HG03045 (cell line): ENCODE measurements around the gene CCDC57.
"Not testable (repeated sequence)": the region's sequence is repeated elsewhere in the genome, so short reads cannot be mapped to it uniquely, and the experiment has no call there.

Source experiments
- ATAC-seq: cut with Tn5 transposase; IDR thresholded peaks from one replicate; pipeline ENCODE4 v1.9.1; 2021; ENCODE audit warnings: mild to moderate bottlenecking, moderate library complexity; ENCODE audit not compliant: unreplicated experiment

Gene CCDC57

DNA sequence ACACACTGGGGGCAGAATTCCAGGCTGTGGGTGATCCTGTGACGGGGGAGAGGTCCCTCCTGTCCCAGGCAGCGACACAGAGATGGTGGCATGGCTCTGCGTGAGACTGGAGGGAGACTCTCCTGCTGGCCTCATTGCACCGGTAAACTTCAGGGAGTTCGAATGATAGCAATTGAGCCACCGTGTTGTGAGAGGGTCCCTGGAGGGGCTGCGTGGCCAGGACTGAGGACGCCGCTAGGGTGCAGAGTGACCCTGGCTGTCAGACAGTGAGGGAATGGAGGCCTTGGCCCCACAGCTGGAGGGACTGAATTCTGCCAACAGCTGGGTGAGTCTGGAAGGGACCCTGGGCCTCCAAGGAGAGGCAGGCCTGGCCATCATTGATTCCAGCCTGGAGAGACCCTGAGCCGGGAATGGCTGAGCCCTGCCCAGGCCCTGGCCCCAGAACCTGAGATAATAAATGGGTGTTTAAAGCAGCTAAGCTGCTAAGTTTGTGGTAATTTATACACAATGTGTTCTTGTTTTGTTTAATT, 32.6 kb downstream of the CCDC57 start:
- no peak for ATAC-seq

DNA sequence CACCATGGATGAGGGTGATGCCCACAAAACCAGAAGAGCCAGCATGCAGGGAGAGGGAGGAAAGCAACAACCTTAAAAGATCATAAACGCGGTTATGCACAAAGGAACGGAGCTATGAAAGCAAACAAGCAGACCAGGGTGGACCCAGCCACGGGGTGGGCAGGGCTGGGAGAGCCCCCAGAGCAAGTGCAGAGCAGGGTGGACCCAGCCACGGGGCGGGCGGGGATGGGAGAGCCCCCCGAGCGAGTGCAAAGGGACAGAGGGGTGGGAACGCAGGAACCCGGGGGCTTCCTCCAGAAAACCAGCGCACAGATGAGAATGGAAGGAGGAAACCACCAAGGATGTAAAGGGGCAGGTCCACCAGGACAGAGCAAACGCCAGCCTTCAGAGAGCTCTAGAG, 33.2 kb downstream of the CCDC57 start:
- ATAC-seq = no peak

DNA sequence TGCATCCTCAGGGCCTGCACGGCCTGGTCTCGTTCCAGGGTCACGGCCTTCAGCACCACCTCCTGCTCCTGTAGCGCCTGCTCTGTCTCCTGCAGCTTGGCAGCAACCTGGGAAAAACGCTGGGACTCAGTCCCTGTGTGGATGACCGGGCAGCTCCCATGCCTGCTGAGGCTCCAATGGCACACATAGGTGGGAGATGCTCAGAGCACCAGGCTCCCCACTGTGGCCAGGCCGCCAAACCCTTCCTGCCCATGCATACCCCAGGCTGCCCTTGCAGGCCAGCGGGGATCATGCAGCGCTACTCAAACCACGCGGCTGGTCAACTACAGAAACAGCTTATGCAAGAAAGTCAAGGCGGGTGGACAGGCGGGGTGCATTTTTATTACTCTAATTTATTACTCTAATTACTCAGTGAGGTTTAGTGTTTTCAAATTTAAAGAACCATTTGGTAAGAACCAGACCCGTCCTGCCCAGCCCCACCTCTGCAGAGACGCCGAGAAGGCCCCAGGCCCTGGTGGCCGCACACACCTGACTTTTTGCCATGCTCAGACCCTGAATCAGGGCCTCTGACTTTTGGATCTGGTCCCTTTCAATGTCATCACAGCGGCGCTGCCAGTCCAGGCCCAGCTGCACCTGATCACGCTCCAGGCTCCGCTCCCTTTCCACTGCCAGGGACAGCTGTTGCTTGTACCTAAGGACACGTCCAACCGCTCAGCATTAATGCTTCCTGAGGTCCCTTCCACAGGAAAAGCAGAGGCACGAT, 34.0 kb downstream of the CCDC57 start:
- ATAC-seq = no peak

DNA sequence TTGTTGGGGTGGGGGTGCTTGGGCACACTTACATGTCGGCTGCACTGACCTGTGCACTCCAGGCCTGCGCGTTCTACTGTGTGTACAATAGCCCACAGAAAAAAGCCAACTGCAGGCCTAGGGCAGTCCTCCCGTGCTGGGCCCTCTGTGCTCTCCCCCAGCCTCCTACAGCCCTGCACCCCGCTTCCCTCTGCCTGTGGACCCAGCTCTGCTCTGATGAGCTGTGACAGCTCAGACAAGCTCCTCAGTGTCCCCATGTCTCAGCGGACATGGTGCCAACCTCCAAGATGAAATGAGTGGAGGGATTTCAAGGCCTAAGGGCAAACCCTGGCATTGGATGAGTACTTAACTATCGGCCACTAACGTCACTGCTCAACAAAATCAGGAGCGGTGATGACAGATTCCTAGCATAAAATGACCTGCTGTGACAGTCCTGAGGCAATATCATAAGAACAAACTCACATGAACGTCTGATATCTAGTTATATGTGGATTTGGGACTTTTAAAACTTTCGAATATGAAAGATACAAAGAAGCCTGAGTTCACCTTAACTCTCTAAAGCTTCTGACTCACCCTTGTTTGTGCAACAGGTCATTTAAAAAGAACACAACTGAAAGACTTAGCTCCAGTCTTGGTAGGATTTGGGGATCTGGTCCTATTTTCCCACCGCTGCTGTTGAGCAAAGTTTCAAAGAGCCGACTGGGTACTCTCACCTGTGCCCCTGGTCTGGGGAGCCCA, 34.7 kb downstream of the CCDC57 start:
- no peak for ATAC-seq

DNA sequence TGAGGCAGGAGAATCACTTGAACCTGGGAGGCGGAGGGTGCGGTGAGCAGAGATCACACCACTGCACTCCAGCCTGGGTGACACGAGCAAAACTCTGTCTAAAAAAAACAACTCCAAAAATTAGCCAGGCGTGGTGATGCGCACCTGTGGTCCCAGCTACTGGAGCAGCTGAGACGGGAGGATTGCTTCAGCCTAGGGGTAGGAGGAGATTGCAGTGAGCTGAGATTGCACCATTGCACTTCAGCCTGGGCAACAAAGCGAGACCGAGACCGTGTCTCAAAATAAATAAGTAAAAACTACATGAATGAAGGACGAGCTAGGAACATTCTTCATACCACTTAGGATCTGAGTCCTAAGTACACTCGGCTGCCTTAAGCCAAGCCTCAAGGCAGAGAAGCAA, 35.4 kb downstream of the CCDC57 start:
- no peak for ATAC-seq

DNA sequence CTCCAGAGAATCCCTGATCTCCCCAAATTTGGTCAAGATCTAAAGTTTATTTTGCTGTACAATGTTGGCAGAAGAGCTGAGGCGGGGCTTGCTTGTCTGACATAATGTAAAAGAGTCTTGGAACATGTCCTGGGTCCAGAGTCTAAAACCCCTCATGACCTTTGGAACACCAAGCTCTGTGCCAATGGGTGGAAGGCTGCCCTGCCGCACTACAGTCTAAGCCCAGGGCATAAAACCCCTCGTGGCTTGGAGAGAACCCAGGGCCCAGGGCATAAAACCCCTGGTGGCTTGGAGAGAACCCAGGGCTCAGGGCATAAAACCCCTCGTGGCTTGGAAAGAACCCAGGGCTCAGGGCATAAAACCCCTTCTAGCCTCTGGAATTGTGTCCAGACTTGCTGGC, 36.7 kb downstream of the CCDC57 start:
- no peak for ATAC-seq

DNA sequence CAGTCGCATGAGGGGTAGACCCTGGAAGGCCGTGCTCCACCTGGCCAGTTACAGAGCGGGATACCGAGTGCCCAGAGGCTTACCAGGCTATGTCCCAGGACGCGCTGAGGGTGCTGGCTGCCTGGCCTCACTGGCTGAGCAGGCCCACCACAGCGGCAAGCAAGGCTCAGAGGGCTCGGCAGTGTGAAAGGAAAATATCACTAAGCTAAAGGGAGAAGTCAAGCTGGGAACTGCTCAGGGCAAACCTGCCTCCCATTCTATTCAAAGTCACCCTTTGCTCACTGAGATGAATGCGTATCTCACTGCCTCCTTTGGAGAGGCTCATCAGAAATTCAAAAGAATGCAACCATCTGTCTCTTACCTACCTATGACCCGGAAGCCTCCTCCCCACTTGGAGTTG, 37.4 kb downstream of the CCDC57 start:
- no peak for ATAC-seq

DNA sequence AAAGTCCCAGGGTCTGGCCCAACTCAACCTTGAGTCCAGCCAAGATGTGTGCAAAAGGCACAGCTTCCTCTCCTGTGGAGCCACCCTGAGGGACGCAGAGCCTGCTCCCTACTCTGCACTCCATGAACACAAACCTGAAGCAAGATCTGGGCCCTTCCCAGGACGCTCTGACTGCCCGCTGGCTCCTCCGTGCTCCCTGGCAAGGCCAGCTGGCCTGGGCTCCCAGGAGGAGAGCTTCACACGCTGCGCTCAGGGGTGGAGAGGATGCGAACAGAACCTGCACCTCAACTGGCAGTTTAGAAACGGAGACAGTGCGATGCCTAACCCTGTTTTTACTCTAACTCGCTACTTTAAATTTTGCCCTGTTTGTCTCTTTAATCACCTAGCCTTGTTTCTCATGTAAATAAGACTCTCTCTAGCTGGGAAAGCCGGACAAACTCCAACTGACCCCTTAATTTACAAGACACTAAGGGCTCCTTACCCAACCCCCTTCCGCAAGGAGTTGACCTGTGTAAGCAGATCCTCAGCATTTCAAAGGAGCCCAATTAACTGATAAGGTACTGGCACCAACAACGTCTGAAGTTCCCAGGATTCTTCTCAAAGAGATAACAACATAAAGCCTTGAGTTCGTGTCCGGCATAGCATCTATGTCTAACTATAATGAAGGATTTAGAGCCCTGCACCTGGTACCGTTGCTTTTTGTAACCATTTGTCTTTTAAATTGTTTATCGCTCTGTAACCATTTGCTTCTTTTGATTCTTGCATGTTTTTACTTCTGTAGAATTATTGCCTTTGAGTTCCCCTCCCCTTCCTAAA, 38.4 kb downstream of the CCDC57 start:
- not testable (repeated sequence) for ATAC-seq

DNA sequence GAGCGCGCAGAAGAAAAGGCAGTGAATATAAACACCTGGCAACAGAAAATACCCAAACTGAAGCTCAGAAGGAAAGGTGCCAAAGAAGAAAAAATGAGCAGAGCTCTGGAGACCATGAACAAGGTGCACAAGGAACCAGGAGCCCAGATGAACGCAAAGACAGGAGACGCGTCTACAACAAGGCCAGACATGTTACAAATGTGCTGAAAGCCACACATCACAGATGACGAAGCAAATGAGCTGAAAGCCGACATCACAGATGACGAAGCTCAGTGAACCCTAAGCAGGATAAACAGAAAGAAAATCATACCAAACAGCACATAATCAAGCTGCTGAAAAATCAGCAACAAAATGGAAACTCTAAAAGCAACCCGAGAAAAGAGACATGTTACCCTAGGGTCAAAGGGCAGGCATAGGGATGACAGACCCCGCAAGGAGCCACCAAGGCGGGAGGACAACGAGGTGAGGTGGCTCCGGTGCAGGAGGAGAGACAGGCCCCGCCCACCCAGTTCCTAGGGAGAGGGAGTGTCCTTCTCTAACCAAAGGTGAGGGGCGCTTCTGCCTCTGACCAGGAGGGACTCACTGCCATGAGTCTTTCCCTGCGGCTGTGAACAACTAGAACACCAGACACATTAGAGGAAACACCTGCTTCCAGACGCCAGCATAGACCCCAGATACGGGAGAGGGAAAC, 39.1 kb downstream of the CCDC57 start:
- ATAC-seq = no peak

DNA sequence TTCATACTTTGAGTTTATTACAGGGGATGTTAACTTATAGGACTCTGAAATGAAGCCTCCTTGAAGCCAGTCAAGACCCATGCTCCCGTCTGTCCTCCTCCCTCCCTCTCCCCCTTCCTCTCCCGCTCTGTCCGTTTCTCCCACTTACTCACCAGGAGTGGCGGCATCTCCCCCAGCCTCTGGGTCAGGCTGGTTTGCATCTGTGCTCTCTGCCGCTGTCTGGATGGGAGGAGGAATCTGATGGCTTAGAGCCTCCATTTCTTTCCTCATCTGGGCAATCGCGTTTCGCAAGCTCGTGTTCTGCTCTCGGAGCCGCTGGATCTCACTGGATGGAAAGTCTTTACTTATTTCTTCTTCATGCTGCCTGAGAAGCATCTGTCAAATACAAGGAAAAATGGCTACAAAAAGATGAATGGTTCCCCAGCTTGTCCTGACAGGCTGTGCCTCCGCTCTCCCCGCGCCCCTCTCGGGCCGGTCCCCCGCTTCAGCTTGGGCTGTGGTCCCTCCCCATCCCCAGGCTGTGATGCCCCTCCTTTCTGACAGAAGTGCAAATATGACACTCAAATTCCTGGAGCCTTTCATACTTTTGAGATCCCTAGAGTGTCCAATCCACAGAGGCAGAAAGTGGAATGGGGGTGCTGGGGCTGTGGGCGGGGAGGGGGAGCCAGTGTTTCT, 40.0 kb downstream of the CCDC57 start:
- no peak for ATAC-seq

DNA sequence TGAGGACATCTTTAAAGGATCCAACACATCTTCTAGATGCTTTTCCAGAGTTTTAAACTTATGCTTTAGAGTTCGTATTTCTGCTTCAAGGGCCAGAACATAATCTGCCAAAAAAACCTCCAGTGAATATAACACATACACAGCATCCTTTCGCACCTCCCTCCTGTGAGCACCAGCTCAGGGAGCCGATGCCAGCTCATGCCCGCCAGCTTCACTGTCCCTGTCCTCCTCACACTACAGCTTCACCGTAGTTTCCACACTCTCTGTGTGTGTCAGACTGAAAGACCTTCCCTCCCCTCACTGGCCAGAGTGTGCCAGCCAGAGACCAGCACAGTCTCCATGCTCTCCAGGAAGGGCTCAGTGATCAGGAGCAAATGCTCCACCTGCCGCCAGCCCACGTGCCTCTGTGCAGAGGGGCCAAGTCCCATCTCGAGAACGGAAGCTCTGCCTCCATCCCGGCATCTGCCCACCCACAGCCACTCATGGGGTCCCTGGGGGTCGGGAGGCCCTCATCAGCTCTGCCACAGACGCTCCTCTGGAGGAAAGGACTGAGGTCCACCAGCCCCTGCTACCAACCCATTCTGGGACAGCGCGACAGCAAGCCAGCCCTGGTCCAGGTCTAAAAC, 40.8 kb downstream of the CCDC57 start:
- no peak for ATAC-seq

DNA sequence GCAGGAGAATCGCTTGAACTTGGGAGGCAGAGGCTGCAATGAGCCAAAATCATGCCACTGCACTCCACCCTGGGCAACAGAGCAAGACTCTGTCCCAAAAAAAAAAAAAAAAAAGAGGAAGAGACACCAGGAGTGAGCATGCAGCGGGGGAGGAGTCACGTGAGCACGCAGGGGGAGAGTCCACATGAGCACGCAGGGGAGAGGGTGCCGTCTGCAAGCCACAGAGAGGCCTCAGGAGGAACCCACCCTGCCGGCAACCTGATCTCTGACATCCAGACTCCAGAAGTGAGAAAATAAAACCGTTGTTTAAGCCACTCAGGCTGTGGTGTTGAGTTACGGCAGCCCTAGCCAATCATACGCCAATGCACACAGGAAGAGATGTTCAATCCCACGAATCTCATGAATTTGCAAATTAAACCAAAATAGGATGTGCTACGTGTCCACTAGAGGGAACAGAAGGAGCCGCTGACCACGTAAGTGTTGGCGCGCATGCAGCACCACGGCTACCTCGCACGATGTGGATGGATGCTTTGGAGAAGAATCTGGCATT, 42.2 kb downstream of the CCDC57 start:
- ATAC-seq = no peak

DNA sequence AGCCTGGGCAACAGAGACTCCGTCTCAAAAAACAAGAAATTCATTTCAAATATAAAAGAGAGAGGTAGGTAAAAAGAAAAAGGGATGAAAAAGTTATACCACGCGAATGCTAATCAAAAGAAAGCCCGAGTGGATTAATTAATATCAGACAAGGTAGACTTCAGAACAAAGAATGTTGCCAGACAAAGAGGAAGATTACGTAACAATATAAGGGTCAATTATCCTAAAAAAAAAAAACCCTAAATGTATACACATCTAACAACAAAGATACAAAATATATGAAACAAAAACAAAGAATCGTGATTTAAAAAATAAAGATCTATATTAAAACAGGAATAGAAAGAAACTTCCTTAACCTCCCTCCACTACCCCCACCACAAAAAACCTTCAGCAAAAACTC, 44.1 kb downstream of the CCDC57 start:
- no peak for ATAC-seq

DNA sequence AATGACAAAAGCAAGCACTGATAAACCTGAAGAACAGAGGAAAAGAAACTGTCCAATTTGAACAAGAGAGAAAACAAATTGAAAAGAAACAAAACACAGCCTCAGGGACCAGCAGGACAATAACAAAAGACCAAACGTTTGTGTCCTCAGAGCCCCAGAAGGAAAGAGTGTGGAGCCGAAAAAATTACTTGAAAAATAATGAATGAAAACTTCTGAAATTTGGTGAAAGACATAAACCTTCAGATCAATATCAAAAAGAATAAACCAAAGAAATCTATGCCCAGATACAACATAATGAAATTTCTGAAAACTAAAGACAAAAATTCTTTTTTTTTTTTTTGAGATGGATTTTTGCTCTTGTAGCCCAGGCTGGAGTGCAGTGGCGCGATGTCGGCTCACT, 45.6 kb downstream of the CCDC57 start:
- no peak for ATAC-seq

DNA sequence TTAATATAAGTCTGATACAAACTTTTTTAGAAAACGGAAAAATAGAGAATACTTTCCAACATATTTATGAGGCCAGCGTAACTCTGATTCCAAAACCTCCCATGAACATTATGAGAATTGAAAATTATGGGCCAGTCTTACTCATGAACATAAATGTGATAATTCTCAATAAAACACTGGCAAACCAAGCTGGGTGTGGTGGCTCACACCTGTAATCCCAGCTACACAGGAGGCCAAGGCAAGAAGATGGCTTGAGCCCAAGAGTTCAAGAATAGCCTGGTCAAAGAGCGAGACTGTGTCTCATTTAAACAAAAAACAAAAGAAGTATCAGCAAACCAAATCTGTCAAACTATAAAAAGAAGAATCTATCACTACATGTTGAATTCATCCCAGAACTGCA, 47.8 kb downstream of the CCDC57 start:
- ATAC-seq = no peak

DNA sequence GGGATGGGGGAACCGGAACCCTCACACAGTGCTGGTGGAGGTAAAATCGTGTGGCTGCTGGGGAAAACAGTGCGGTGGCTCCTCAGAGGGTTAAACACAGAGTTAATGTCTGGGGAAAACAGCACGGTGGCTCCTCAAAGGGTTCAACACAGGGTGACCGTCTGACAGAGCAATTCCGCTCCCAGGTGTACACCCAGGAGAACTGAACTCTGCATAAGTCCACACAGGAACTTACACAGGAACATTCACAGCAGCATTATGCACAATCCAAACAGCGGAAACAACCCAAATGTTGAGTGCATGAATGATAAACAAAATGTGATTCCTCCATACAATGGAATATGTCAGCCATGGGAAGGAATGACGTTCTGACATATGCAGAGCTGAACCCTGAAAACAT, 51.4 kb downstream of the CCDC57 start:
- no peak for ATAC-seq

DNA sequence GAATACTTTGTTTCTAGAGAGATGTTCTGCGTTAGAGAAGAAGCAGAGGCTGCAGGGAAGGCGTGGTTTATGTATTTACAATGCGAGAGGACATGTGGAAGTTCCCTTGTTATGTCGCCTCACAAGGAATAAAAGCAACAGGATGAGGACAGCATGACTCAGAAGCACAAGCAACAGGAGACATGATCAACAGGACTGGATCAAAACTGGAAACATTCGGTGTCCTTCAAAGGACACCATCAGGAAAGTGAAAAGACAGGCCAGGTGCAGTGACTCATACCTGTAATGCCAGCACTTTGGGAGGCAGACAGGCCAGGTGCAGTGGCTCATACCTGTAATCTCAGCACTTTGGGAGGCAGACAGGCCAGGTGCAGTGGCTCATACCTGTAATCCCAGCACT, 52.6 kb downstream of the CCDC57 start:
- ATAC-seq = no peak

DNA sequence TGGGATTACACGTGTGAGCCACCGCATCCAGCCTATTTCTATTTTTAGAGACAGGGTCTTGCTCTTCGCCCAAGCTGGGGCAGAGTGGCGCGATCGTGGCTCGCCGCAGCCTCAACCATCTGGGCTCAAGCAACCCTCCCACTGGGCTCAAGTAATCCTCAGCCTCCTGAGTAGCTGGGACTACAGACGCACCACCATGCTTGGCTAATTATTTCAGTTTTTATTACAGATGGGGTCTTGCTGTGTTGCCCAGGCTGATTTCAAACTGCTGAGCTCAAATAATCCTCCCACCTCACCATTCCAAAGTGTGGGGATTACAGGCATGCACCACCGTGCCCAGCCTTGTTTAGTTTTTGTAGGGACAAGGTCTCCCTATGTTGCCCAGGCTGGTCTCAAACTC, 53.8 kb downstream of the CCDC57 start:
- ATAC-seq = no peak
